ENCODE results near the gene FAM13A. TPM values are rescaled to one million over a fixed set of nuclear protein-coding genes. Genes with fewer than 3 reads are reported as not detected.
"Not testable (repeated sequence)": the region's sequence is repeated elsewhere in the genome, so short reads cannot be mapped to it uniquely, and the experiment has no call there.

The FAM13A gene
- total RNA-seq, 1 donor from 2014 or later = 2.7 TPM

DNA sequence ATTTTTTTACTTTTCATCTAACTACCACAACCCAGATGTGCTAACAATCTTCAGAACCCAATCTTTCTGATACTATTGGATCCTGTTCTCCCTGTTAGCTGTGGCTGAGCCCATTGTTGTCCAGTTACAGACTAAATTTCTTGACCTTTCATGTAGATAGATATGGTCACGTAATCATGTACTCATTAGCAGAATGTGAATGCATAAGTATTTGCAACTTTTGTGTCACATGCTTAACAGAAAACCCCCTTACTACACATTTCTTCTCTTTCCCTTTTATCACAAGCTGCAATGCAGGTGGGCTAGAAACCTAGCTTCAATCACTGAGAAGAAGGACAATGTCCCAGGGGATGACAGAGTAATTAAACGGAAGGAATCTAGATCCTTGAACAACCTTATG lies 13.1 kb upstream of the FAM13A start:
- TF ChIP-seq, protein P1, sequence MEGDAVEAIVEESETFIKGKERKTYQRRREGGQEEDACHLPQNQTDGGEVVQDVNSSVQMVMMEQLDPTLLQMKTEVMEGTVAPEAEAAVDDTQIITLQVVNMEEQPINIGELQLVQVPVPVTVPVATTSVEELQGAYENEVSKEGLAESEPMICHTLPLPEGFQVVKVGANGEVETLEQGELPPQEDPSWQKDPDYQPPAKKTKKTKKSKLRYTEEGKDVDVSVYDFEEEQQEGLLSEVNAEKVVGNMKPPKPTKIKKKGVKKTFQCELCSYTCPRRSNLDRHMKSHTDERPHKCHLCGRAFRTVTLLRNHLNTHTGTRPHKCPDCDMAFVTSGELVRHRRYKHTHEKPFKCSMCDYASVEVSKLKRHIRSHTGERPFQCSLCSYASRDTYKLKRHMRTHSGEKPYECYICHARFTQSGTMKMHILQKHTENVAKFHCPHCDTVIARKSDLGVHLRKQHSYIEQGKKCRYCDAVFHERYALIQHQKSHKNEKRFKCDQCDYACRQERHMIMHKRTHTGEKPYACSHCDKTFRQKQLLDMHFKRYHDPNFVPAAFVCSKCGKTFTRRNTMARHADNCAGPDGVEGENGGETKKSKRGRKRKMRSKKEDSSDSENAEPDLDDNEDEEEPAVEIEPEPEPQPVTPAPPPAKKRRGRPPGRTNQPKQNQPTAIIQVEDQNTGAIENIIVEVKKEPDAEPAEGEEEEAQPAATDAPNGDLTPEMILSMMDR (IDR thresholded peaks at IDR 0.05) = no peak
- Mint-ChIP-seq H3K9me3 (no peaks in the 10 kb centered on the region), H3K27ac (no peak overlapping the region), H3K27me3 (no peaks in the 10 kb centered on the region), H3K4me1 (peaks cover 4% of the 10 kb centered on the region), H3K4me3 (no peak overlapping the region), H3K36me3 (ENCODE audit: low read depth) (no peaks in the 10 kb centered on the region)
- ATAC-seq (ENCODE audit: low read depth) (no peak), DNase-seq (no peak)
- intact Hi-C loops (cut with micrococcal nuclease) = no loop called here
- CTCF ChIA-PET = no interaction called here
- POLR2A ChIA-PET = no interaction called here

DNA sequence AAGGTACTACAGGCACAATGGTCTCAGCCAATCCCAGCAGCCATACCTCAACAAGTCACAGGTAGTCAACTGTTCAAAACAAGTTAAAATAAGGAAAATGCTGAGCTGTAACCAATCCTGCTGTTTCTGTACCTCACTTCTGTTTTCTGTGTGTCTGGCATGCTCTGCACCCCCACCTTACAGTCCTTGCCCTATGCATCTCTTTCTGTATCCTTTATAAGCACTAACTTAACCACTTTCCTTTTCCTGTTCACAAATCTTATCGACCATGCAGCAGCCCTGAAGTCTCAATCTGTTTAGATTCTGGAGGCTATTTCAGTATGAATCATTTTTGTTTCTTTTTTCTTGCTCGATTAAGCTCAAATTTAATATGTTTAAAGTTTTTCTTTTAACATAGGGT lies 12.5 kb upstream of the FAM13A start:
- H3K4me1 Mint-ChIP-seq = peaks cover 4% of the 10 kb centered on the region
- TF ChIP-seq, protein P1 (IDR thresholded peaks at IDR 0.05) = no peak
- ATAC-seq (ENCODE audit: low read depth) (peak; percentile 25), DNase-seq (no peak)
- no peaks in the 10 kb centered on the region for H3K36me3 Mint-ChIP-seq (ENCODE audit: low read depth)
- intact Hi-C loops (cut with micrococcal nuclease) = no loop called here
- CTCF ChIA-PET = no interaction called here
- POLR2A ChIA-PET = no interaction called here
- no peak overlapping the region for H3K27ac Mint-ChIP-seq
- no peaks in the 10 kb centered on the region for H3K9me3 Mint-ChIP-seq
- H3K27me3 Mint-ChIP-seq = no peaks in the 10 kb centered on the region
- H3K4me3 Mint-ChIP-seq = no peak overlapping the region

DNA sequence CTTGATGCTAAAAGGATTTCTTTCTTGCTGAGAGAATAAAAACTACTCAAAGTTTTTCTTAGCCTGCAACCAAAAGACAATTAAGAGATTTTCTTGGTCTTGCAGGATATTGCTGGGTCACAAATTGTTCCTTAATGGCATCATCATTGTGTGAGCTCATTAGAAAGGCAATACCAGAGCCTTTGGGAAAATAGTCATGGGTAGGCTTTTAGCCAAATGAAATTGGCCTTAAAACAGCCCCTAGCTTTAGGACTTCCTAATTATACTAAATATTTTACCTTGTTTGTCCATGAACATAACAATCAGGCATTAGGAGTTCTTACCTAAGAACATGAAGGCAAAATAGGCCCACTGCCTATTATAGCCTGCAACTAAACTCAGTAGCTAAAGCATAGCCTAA lies 10.4 kb upstream of the FAM13A start:
- Mint-ChIP-seq H3K36me3 (ENCODE audit: low read depth) (no peaks in the 10 kb centered on the region), H3K4me3 (no peak overlapping the region), H3K9me3 (peaks cover 3% of the 10 kb centered on the region), H3K27me3 (no peaks in the 10 kb centered on the region), H3K27ac (no peak overlapping the region), H3K4me1 (peaks cover 4% of the 10 kb centered on the region)
- no peak for DNase-seq
- POLR2A ChIA-PET = no interaction called here
- CTCF ChIA-PET = interaction anchor here (1.2 kb wide), 1 partner anchor 11 kb away, joined by 3 read pairs; no protein-coding TSS in a partner anchor
- intact Hi-C loops (cut with micrococcal nuclease) = no loop called here
- no peak for ATAC-seq (ENCODE audit: low read depth)
- TF ChIP-seq, protein P1 (IDR thresholded peaks at IDR 0.05) = no peak

DNA sequence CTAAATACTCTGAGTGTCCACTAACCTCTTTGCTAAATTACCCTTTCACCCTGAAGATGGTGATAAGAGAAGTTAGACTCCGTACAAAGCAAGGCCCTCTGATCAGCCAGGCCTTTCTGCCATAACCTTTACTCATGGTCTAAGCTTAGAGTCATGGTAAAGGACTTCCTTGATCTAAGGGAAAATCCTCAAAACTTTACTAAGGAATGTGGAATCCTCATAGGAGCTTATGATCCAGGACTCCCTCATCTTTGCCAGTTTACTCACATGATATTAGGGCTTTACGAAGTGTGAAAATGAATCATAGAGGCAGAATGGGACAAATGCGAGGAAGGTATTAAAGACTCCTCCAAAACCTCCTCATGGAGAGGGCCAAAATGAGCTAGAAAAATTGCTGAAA lies 7.9 kb upstream of the FAM13A start:
- H3K4me1 Mint-ChIP-seq = peaks cover 4% of the 10 kb centered on the region
- no peak for ATAC-seq (ENCODE audit: low read depth)
- DNase-seq = no peak
- CTCF ChIA-PET = interaction anchor here (1.2 kb wide), 1 partner anchor 41 kb away, joined by 4 read pairs; no protein-coding TSS in a partner anchor
- no peaks in the 10 kb centered on the region for H3K27me3 Mint-ChIP-seq
- H3K4me3 Mint-ChIP-seq = no peak overlapping the region
- intact Hi-C loops (cut with micrococcal nuclease) = no loop called here
- no peak overlapping the region for H3K27ac Mint-ChIP-seq
- H3K36me3 Mint-ChIP-seq (ENCODE audit: low read depth) = no peaks in the 10 kb centered on the region
- peaks cover 16% of the 10 kb centered on the region for H3K9me3 Mint-ChIP-seq
- TF ChIP-seq, protein P1 (IDR thresholded peaks at IDR 0.05) = no peak
- POLR2A ChIA-PET = no interaction called here

DNA sequence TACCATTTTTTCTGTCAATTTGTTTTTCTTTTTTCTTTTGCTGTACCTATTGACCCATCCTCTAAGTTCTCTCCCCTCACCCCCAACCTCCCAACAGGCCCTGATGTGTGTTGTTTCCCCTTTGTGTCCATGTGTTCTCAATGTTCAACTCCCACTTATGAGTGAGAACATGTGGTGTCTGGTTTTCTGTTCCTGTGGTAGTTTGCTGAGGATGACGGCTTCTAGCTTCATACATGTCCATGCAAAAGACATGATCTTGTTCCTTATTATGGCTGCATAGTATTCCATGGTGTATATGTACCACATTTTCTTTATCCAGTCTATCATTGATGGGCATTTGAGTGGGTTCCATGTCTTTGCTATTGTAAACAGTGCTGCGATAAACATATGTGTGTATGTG lies 859 bp upstream of the FAM13A start:
- not testable (repeated sequence) for DNase-seq

More for the DNA sequence above, 859 bp upstream of the FAM13A start:
- ATAC-seq (ENCODE audit: low read depth); CTCF ChIA-PET; H3K27ac Mint-ChIP-seq; H3K27me3 Mint-ChIP-seq; POLR2A ChIA-PET; H3K36me3 Mint-ChIP-seq (ENCODE audit: low read depth); H3K4me3 Mint-ChIP-seq: not testable (repeated sequence)
- intact Hi-C loops (cut with micrococcal nuclease) = loop anchor here (5.0 kb wide), 1 partner anchor 54 kb away; the partner anchor contains the start of gene TIGD2
- Mint-ChIP-seq H3K9me3 (peaks cover 16% of the 10 kb centered on the region), H3K4me1 (peaks cover 14% of the 10 kb centered on the region)

Data from activated B cell treated with CpG ODN at 0.5 μM for 24 hours (primary cell).